Ammon's horn (tissue), 1 donor: ENCODE measurements around the gene KRT33B.

Source experiments
- DNase-seq: peaks from one replicate; pipeline ENCODE4 v3.0.0-alpha.2; 2016; ENCODE audit warnings: low spot score

KRT33B gene

DNA sequence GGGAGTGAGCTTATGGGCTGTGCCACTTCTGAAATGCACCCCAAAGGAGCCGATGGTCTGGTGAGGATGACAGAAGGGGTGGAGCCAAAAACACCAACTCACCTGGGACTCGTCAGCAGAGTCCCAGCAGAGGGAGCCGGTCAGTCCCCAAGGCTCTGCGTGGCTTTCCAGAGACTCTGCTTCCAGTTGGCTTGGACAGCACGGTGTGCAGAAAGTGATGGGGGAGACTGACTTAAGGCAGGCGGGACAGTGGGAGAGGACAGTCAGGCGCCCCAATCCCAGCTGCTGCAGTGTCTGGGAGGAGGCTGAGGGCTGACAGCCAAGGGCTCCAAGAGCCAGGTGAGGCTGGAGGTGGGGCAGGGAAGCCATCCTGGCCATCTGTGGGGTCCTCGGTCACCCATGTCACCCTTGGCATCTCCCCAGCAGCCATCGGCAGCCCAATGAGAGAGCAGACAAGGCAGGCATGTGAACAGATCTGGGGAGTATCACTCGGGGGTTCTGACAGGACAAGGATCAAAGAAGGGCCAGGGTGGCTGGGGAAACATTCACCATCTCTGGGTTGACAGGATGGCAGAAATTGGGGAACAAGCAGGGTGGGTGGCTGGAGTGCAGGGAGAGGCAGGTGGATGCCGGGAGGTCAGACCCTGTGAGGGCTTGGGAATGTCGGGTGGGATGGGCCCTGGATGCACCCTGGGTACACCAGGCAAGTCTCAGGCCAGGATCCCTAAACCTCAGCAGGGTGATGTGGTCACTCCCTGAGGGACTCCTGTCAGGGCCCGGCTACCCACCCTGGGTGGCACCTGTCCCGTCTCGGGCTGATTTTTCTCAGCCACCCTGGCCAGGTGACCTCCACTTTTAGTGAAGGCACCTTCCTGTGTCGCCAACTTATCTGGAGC is 45.2 kb downstream of the KRT33B start:
- no peak for DNase-seq

DNA sequence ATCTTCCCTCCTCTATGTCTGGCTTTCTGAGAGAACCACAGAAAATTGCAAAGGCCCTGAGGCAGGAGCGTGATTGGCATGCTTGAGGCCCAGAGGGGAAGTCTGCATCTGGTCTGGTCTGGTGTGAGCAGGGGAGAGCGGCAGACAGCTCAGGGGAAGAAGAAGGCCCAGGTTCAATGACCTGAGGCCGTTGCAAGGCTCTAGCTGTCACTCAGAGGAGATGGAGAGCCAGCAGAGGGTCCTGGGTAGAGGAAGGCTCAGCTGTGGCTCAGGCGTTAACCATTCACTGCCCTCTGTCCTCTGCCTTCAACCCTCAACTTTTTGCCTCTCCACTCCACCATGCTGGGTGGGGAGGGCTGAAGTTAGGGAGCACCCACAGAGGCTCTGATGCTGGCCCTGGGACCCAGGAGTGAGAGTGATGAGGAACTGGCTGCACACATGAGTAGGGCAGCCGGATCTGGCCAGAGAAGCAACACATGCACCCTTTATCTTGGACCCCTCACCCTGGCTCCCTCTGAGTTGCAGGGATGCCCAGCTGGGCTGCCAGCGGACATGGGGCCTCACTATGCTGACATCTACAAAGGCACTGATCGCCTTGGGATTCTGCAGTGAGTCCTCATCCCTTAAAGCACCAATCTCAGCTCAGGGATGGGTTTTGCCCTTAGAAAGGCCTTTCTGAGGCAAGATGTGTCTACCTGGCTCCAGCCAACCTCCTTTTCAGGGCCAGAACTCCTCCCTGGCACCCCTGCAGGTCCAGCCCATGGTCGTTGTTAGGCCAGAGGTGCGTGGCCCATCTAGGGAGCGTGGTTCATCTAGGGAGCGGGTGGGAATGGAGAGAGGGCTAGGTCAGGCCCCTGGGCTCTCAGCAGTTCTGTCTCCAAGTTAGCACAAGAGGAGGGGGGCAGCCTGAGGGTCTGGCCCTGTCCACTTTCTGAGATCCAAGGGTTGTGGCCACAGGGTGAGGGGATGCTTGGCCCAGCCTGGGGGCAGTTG is 46.4 kb downstream of the KRT33B start:
- DNase-seq: no peak

DNA sequence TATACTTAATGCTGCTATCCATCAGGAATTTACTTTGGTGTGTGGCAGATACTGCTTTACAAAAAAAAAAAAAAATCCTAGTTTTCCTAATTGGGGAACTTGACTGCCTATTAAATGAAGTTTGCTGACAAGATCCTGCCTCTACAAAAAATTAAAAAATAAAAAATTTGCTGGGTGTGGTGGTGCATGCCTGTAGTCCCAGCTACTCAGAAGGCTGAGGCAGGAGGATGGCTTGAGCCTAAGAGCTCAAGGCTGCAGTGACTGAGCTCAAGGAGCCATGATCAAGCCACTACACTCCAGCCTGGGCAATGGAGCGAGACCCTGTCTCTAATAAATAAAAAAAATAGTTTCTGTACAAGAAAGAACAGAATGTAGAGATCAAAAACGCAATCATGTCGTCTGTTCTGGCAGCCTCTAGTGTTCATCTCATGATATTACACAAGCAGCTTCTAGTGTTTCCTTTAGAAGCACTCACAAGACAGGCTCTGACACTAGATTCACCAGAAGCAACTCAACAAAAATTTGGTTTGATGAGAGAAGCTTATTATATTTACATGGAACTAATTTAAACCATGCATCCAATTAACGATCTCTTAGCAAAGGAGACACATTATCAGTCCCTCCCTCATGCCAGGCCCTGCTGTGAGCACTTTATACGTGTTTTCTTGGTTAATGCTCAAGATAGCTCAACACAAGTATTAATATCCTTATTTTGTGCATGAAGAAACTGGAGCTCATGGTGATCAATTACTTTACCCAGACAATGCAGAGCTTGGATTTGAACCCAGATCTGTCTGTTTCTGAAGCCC is 47.3 kb downstream of the KRT33B start:
- peak; percentile 44 for DNase-seq

DNA sequence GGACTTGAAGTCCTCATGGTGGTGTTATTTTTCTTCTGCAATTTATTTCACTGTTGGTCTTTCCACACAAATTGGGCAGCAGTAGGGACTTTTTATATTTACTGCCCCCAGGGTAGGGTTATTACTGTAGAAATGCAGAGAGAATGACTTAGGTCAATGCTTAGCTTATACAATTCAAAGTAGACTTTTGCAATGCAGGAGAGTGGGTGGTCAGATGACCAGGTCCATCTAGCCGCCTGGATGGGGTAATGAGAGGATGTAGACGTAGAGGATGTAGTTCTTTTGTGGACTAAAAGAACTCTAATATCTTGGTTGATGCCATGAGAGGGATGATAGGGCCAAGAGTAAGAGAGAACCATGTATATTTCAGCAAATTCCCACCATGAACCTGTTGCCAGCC is 51.4 kb downstream of the KRT33B start:
- DNase-seq: no peak

DNA sequence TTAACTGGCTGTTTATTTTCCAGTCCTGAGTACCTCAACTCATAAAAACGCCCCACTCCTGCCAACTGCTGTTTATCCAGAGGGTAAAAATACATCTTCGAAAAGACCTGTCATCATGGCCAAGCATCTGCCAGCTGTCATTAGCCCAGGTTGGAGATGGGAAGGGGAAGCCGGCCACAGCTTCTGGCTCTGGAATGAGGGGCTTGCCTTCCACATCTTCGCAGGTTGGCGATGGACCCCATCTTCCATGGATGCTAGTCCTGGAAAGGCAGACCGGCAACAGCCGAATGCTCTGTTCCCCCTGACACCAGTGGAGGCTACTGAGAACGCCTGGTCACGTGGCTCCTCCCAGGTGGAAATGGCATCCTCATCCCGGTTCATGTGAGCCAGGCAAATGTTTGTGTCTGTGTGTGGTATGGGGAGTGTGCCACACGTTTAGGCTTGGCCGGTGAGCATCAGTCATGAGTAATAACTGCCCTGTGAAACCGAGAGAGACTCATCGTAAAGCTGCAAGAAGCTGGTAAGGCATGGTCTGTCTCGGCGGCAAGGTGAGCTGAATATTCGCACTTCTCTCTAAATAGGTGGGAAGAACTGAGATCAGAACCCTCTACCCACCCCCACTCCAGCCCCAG is 53.7 kb downstream of the KRT33B start:
- DNase-seq: no peak

- DNase-seq: no peak
Observed at GRCh38 chr17:41315204-41315794, 54.3 kb downstream of the KRT33B start, which contains the start of gene KRTAP17-1. Gene KRTAP17-1, minus strand, starts transcription at chr17:41315710. Its CDS starts 60 bp downstream, at chr17:41315650.
